ENCODE results near the gene GNGT1.

The GNGT1 gene

GRCh38 chr7:93943816-93944540 is 37.6 kb downstream of the GNGT1 start:
- H3K9me3 Mint-ChIP-seq, result no peaks in the 10 kb centered on the region
- no peak overlapping the region for H3K27ac Mint-ChIP-seq
- H3K36me3 Mint-ChIP-seq (ENCODE audit: low read depth), result no peaks in the 10 kb centered on the region
- no peaks in the 10 kb centered on the region for H3K27me3 Mint-ChIP-seq (ENCODE audit: low read depth)
- no peaks in the 10 kb centered on the region for H3K4me1 Mint-ChIP-seq
- no peak for TF ChIP-seq CTCF (IDR thresholded peaks at IDR 0.05; ENCODE audit: unreplicated experiment in 3 of 3)
- H3K4me3 Mint-ChIP-seq, result no peak overlapping the region

GRCh38 chr7:93944673-93945072 is 38.3 kb downstream of the GNGT1 start:
- Mint-ChIP-seq H3K4me1 (no peaks in the 10 kb centered on the region), H3K27ac (no peak overlapping the region), H3K9me3 (no peaks in the 10 kb centered on the region), H3K36me3 (ENCODE audit: low read depth) (no peaks in the 10 kb centered on the region), H3K4me3 (no peak overlapping the region), H3K27me3 (ENCODE audit: low read depth) (no peaks in the 10 kb centered on the region)
- no peak for TF ChIP-seq CTCF (IDR thresholded peaks at IDR 0.05; ENCODE audit: unreplicated experiment in 3 of 3)

- no peak overlapping the region for H3K4me3 Mint-ChIP-seq
- no peaks in the 10 kb centered on the region for H3K36me3 Mint-ChIP-seq (ENCODE audit: low read depth)
- H3K27me3 Mint-ChIP-seq (ENCODE audit: low read depth), result no peaks in the 10 kb centered on the region
- no peak for TF ChIP-seq CTCF (IDR thresholded peaks at IDR 0.05; ENCODE audit: unreplicated experiment in 3 of 3)
- H3K4me1 Mint-ChIP-seq, result no peaks in the 10 kb centered on the region
- no peaks in the 10 kb centered on the region for H3K9me3 Mint-ChIP-seq
- H3K27ac Mint-ChIP-seq, result no peak overlapping the region
Measured at GRCh38 chr7:93945083-93945482, 38.7 kb downstream of the GNGT1 start.

- Mint-ChIP-seq H3K4me1 (no peaks in the 10 kb centered on the region), H3K27me3 (ENCODE audit: low read depth) (no peaks in the 10 kb centered on the region), H3K9me3 (no peaks in the 10 kb centered on the region), H3K4me3 (no peak overlapping the region), H3K27ac (no peak overlapping the region), H3K36me3 (ENCODE audit: low read depth) (no peaks in the 10 kb centered on the region)
- no peak for TF ChIP-seq CTCF (IDR thresholded peaks at IDR 0.05; ENCODE audit: unreplicated experiment in 3 of 3)
Measured at GRCh38 chr7:93945756-93946535, 39.6 kb downstream of the GNGT1 start.

GRCh38 chr7:93948106-93948505 is 41.7 kb downstream of the GNGT1 start:
- no peaks in the 10 kb centered on the region for H3K4me1 Mint-ChIP-seq
- TF ChIP-seq CTCF (IDR thresholded peaks at IDR 0.05; ENCODE audit: unreplicated experiment in 3 of 3), result no peak
- H3K4me3 Mint-ChIP-seq, result no peak overlapping the region
- no peak overlapping the region for H3K27ac Mint-ChIP-seq
- H3K36me3 Mint-ChIP-seq (ENCODE audit: low read depth), result no peaks in the 10 kb centered on the region
- no peaks in the 10 kb centered on the region for H3K27me3 Mint-ChIP-seq (ENCODE audit: low read depth)
- H3K9me3 Mint-ChIP-seq, result no peaks in the 10 kb centered on the region

Data from nephron (organoid).